K562 (cell line): ENCODE results near the gene TLE4. TPM values are rescaled to one million over a fixed set of nuclear protein-coding genes. Genes with fewer than 3 reads are reported as not detected.

Experiments
- ATAC-seq: fragments of 200-7000 bp; cut with Tn5 transposase; 3 replicates; pipeline ENCODE4 v1.9.1; 2020; ENCODE audit warnings: moderate library complexity
- BruUV-seq: library from RNA; stranded (reverse); fragments of 400-500 nt; replicated peaks from 2 replicates; lab custom pipeline; 2021; lab: Mats Ljungman, UMichigan
- CTCF ChIA-PET: fragments of 300-600 bp; formaldehyde crosslinking; extraction: SDS; loops from one replicate; lab custom pipeline; 2021; ENCODE audit warnings: low intra/inter-chr PET ratio; lab: Yijun Ruan, JAX
- POLR2A ChIA-PET: fragments of 300-600, 350-650 bp; sonication (Branson Sonifier 250); formaldehyde crosslinking; extraction: SDS; loops from one replicate; lab custom pipeline; 2021; ENCODE audit warnings: antibody characterized with exemption, inconsistent platforms; lab: Yijun Ruan, JAX
- DNase-seq, 4 experiments: peaks; one replicate each; pipeline versions ENCODE4 v3.0.0 to v3.0.0-alpha.2; 2011 to 2018; ENCODE audit warnings: low spot score in 3 of 4, mixed read lengths in 3 of 4; ENCODE audit errors: extremely low read depth in 1 of 4
- FAIRE-seq: peaks from 2 replicates; lab custom pipeline; 2011; peaks lifted over from hg19 to GRCh38; lab: Jason Lieb, UNC
- H2AFZ ChIP-seq: 2 replicates; pipeline ENCODE4 v1.6.0; 2011; ENCODE audit warnings: low read depth, low read length, control low read depth, inconsistent platforms
- H3K27ac ChIP-seq: fragments of 200-600 bp; 3 replicates; pipeline ENCODE4 v1.8.0; 2011; ENCODE audit warnings: low read depth, mild to moderate bottlenecking, control low read depth, inconsistent platforms, low read length, moderate library complexity, mixed read lengths; ENCODE audit errors: extremely low read depth
- H3K27me3 ChIP-seq, 2 experiments: fragments of 300-600 bp in 1 of 2; 2 replicates in 1 of 2; 3 replicates in 1 of 2; pipeline versions ENCODE4 v1.6.0 to v1.8.0; 2011; ENCODE audit warnings: inconsistent platforms in 2 of 2, low read length in 2 of 2, mild to moderate bottlenecking in 1 of 2, mixed read lengths in 1 of 2, moderate library complexity in 1 of 2; ENCODE audit not compliant: control insufficient read depth in 2 of 2, insufficient read depth in 2 of 2
- H3K36me3 ChIP-seq: fragments of 300-600 bp; 3 replicates; pipeline ENCODE4 v1.8.0; 2011; ENCODE audit warnings: mild to moderate bottlenecking, low read length, inconsistent platforms; ENCODE audit not compliant: control insufficient read depth, insufficient read depth
- H3K4me1 ChIP-seq, 2 experiments: fragments of 200-600 bp in 1 of 2; replicated peaks in 1 of 2; 2 replicates in 1 of 2; 3 replicates in 1 of 2; pipeline versions ENCODE4 v1.5.1 to v1.8.0; 2011; ENCODE audit warnings: inconsistent platforms in 2 of 2, low read length in 2 of 2, mild to moderate bottlenecking in 1 of 2, mixed read lengths in 1 of 2, moderate library complexity in 1 of 2; ENCODE audit not compliant: control insufficient read depth in 2 of 2, insufficient read depth in 2 of 2
- H3K4me2 ChIP-seq: 2 replicates; pipeline ENCODE4 v1.6.1; 2011; ENCODE audit warnings: low read length, control low read depth, inconsistent platforms, mixed read lengths; ENCODE audit not compliant: insufficient read depth
- H3K4me3 ChIP-seq: fragments of 200-600 bp; sonication (generic), shearing (Covaris generic); 2 replicates; pipeline ENCODE4 v1.5.1; 2016; ENCODE audit warnings: control low read depth, inconsistent platforms
- H3K79me2 ChIP-seq: fragments of 200-600 bp; 3 replicates; pipeline ENCODE4 v1.8.0; 2011; ENCODE audit warnings: low read length, inconsistent platforms; ENCODE audit not compliant: control insufficient read depth, insufficient read depth
- H3K9ac ChIP-seq, 2 experiments: 2 replicates each; pipeline versions ENCODE4 v1.6.0 to v1.6.1; 2011; ENCODE audit warnings: low read depth in 2 of 2, low read length in 2 of 2, control low read depth in 1 of 2, inconsistent platforms in 1 of 2, mild to moderate bottlenecking in 1 of 2, mixed read lengths in 1 of 2; ENCODE audit not compliant: insufficient read depth in 1 of 2
- H3K9me1 ChIP-seq: one replicate; pipeline ENCODE4 v1.6.0; 2011; ENCODE audit warnings: inconsistent platforms, mild to moderate bottlenecking, low read length, moderate library complexity; ENCODE audit not compliant: control insufficient read depth, insufficient read depth
- H3K9me3 ChIP-seq: replicated peaks from 2 replicates; pipeline ENCODE4 v1.5.1; 2011; ENCODE audit warnings: low read depth, low read length, inconsistent platforms; ENCODE audit not compliant: control insufficient read depth, insufficient read depth
- H4K20me1 ChIP-seq: replicated peaks from 2 replicates; pipeline ENCODE4 v1.6.1; 2011; ENCODE audit warnings: low read length, inconsistent platforms, mixed read lengths; ENCODE audit not compliant: control insufficient read depth, insufficient read depth
- BRD4 ChIP-seq: fragments of 200-600 bp; sonication (generic); IDR thresholded peaks from 2 replicates; pipeline ENCODE4 v1.6.1; 2017; ENCODE audit warnings: inconsistent platforms
- CBFA2T3 ChIP-seq: fragments of 450-650 bp; IDR thresholded peaks from 2 replicates; pipeline ENCODE4 v1.6.1; 2017
- CREB1 ChIP-seq, 2 experiments: sonication (generic) in 1 of 2; formaldehyde crosslinking in 1 of 2; IDR thresholded peaks; 2 replicates each; pipeline versions ENCODE4 v1.6.1 to v1.8.0; 2012 to 2022; ENCODE audit warnings: inconsistent platforms in 1 of 2, mild to moderate bottlenecking in 1 of 2, missing genetic modification reagents in 1 of 2, moderate library complexity in 1 of 2
- CUX1 ChIP-seq: fragments of 200-800 bp; sonication (Bioruptor generic); IDR thresholded peaks from 2 replicates; pipeline ENCODE4 v1.6.1; 2016; ENCODE audit warnings: missing genetic modification characterization, missing compliant biosample characterization
- E2F4 ChIP-seq: sonication (generic); formaldehyde crosslinking; IDR thresholded peaks from 2 replicates; pipeline ENCODE4 v1.8.0; 2022; ENCODE audit warnings: mild to moderate bottlenecking, low read depth, missing genetic modification reagents
- ELF2 ChIP-seq: fragments of 250-450 bp; sonication (Bioruptor Pico); IDR thresholded peaks from 2 replicates; pipeline ENCODE4 v1.5.0; 2021; ENCODE audit warnings: mild to moderate bottlenecking
- GATAD2A ChIP-seq: fragments of 450-650 bp; IDR thresholded peaks from 2 replicates; pipeline ENCODE4 v1.6.1; 2017
- HDAC1 ChIP-seq, 2 experiments: fragments of 450-650 bp; IDR thresholded peaks; 2 replicates each; pipeline ENCODE4 v1.6.1; 2016 to 2017; ENCODE audit warnings: inconsistent platforms in 1 of 2, mild to moderate bottlenecking in 1 of 2, moderate library complexity in 1 of 2
- JUND ChIP-seq, 2 experiments: IDR thresholded peaks; 2 replicates in 1 of 2; 3 replicates in 1 of 2; pipeline ENCODE4 v1.6.1; 2011; ENCODE audit warnings: borderline replicate concordance in 2 of 2, low read depth in 2 of 2, low read length in 2 of 2, improper control_type of control experiment in 1 of 2, missing biosample characterization in 1 of 2, missing genetic modification characterization in 1 of 2, missing genetic modification reagents in 1 of 2
- SAFB ChIP-seq: fragments of 200-400 bp; formaldehyde crosslinking; IDR thresholded peaks from 2 replicates; pipeline ENCODE4 v1.6.1; 2017; ENCODE audit warnings: low read depth, low read length, borderline replicate concordance
- SIN3A ChIP-seq, 2 experiments: fragments of 150-350 bp in 1 of 2; IDR thresholded peaks; 2 replicates each; pipeline ENCODE4 v1.6.1; 2011 to 2016; ENCODE audit warnings: borderline replicate concordance in 2 of 2, low read depth in 2 of 2, low read length in 2 of 2, mild to moderate bottlenecking in 2 of 2, moderate library complexity in 2 of 2; ENCODE audit not compliant: control insufficient read depth in 1 of 2
- YBX1 ChIP-seq: fragments of 450-650 bp; IDR thresholded peaks from 2 replicates; pipeline ENCODE4 v1.7.1; 2016; ENCODE audit warnings: mild to moderate bottlenecking
- ZFPM2 ChIP-seq: fragments of 250-450 bp; sonication (Bioruptor Pico); IDR thresholded peaks from 2 replicates; pipeline ENCODE4 v1.5.1; 2022; ENCODE audit warnings: mild to moderate bottlenecking
- ZNF140 ChIP-seq: fragments of 250-450 bp; sonication (Bioruptor Pico); IDR thresholded peaks from 2 replicates; pipeline ENCODE4 v1.8.0; 2021; ENCODE audit warnings: moderate library complexity, mild to moderate bottlenecking, inconsistent platforms
- ZNF589 ChIP-seq: fragments of 200-800 bp; sonication (Bioruptor generic); IDR thresholded peaks from 2 replicates; pipeline ENCODE4 v1.6.1; 2016; ENCODE audit warnings: low read depth, missing genetic modification characterization, missing compliant biosample characterization
- WGBS: fragments of 100-300 bp; shearing (Covaris generic); methylation state at CpG from one replicate; pipeline ENCODE4 v1.1.6; 2016; ENCODE audit warnings: low coverage, mixed read lengths; ENCODE audit not compliant: insufficient coverage; ENCODE audit errors: missing lambda C conversion rate; 5-methylcytosine and 5-hydroxymethylcytosine counted together
- in situ Hi-C: fragments of 300-500 bp; cut with MboI; formaldehyde crosslinking; loops from 4 replicates; pipeline ENCODE4 v1.15.0; 2018; ENCODE audit warnings: inconsistent platforms, mixed read lengths
- intact Hi-C: fragments of 100-400 bp; cut with micrococcal nuclease; formaldehyde crosslinking; loops from 2 replicates; pipeline ENCODE4 v1.14.2; 2022
- polyA plus RNA-seq, 8 experiments: library from polyadenylated mRNA; depleted of rRNA in 4 of 8; stranded (reverse) in 5 of 8; unstranded in 3 of 8; fragments of >200 nt; fragmentation: Nextera tagmentation in 2 of 8; fragmentation: Illumina TruSeq in 1 of 8; extraction: Ambion mirVana in 2 of 8; extraction: Trizol in 1 of 8; gene quantifications; 2 replicates each; pipeline versions ENCODE4 v1.2.1 to v1.2.3, GENCODE V29; 2011 to 2014; ENCODE audit warnings: inconsistent platforms in 1 of 8, missing spikeins in 1 of 8
- total RNA-seq, 7 experiments: library from RNA; depleted of rRNA in 6 of 7; stranded (reverse); fragments of >200 nt in 6 of 7; fragmentation: Illumina TruSeq in 2 of 7; extraction: Trizol in 2 of 7; gene quantifications; 2 replicates each; pipeline versions ENCODE4 v1.2.1 to v1.2.3, GENCODE V29; 2011 to 2021; ENCODE audit warnings: low replicate concordance in 1 of 7

Gene TLE4
- total and polyA plus RNA-seq, 9 of the 15 experiments (the other 6 are each of a cell fraction or from before 2014, with no cell fraction given): 1.1 to 8.8 (median 5.7) TPM

DNA sequence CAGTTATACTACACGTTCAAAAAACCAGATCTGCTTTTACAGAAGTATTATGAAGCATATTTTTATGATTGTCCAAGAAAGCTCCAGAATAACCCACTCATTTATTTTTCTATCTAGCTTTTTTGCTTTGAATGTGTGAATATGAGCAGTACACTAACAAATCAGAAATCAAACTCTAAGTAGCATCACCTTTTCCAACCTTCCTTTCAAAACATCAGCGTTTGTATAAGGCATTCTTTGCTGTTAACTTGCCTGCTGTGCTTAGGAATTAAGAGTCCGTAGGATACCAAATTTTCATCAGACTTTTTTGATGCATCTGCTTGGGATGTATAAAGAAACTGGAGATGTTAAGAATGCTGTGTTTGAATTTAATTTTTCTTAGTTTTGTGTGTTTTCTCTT lies 3.8 kb downstream of the TLE4 start:
- CTCF ChIA-PET: no interaction called here
- Histone ChIP-seq H3K9ac (no peak overlapping the region), H3K9me3 (no peaks in the 10 kb centered on the region), H3K79me2 (no peaks in the 10 kb centered on the region; the same call in 2 of the 3 replicates), H3K4me3 (no peak overlapping the region), H3K4me2 (no peak overlapping the region), H3K27me3 (no peaks in the 10 kb centered on the region), H2AFZ (no peak overlapping the region), H3K36me3 (no peaks in the 10 kb centered on the region), H3K4me1 (peaks cover 0 to 23% of the 10 kb centered on the region in 2 experiments; a peak in 2 of 5 replicates), H3K9me1 (no peaks in the 10 kb centered on the region), H4K20me1 (no peaks in the 10 kb centered on the region), H3K27ac (no peak overlapping the region)
- in situ Hi-C loops: no loop called here
- ATAC-seq (no peak), DNase-seq (no peak), FAIRE-seq (no peak)
- no TSS peak for BruUV-seq
- intact Hi-C loops: no loop called here
- TF ChIP-seq GATAD2A (no peak), YBX1 (no peak), ELF2 (CRISPR knock-in tag) (no peak), HDAC1 (IDR thresholded peaks at IDR 0.05) (no peak), E2F4 (CRISPR knock-in tag) (no peak), SAFB (no peak), BRD4 (no peak), ZNF140 (no peak), CREB1 (IDR thresholded peaks at IDR 0.05) (no peak), CREB1 (CRISPR knock-in tag; IDR thresholded peaks at IDR 0.05) (no peak), ZNF589 (no peak), ZFPM2 (CRISPR knock-in tag) (no peak), SIN3A (IDR thresholded peaks at IDR 0.05; ENCODE audit: borderline replicate concordance in 2 of 2, control insufficient read depth in 1 of 2, low read depth in 2 of 2, low read length in 2 of 2) (no peak), CBFA2T3 (no peak), CUX1 (CRISPR knock-in tag) (no peak), JUND (IDR thresholded peaks at IDR 0.05; ENCODE audit: borderline replicate concordance, low read depth, low read length) (no peak), JUND (tag; IDR thresholded peaks at IDR 0.05; ENCODE audit: borderline replicate concordance, low read depth, low read length) (no peak)
- POLR2A ChIA-PET: no interaction called here
- WGBS: 18% methylated on average over 3 of the region's 3 CpGs
